CD4-positive, alpha-beta T cell (primary cell): Measurements from ENCODE around the gene EYA2. TPM values are rescaled to one million over a fixed set of nuclear protein-coding genes. Genes with fewer than 3 reads are reported as not detected.

Experiments
- ATAC-seq: fragments of 200-7000 bp; cut with Tn5 transposase; one replicate; pipeline ENCODE4 v1.10.0; 2022; ENCODE audit warnings: mild to moderate bottlenecking; ENCODE audit not compliant: poor library complexity
- CTCF ChIA-PET: fragments of 350-600 bp; sonication (Branson Sonifier 250); formaldehyde crosslinking; loops from one replicate; lab custom pipeline; 2021; ENCODE audit warnings: antibody characterized with exemption, inconsistent platforms; lab: Charles Lee
- POLR2A ChIA-PET: fragments of 350-600 bp; sonication (Branson Sonifier 250); formaldehyde crosslinking; loops from one replicate; lab custom pipeline; 2021; ENCODE audit warnings: antibody characterized with exemption, inconsistent platforms; lab: Charles Lee
- DNase-seq, 14 experiments: peaks; one replicate each; pipeline ENCODE4 v3.0.0-alpha.2; 2013 to 2020; ENCODE audit warnings: mixed read lengths in 2 of 14
- H3K27ac ChIP-seq, 2 donors: one replicate each; pipeline versions ENCODE4 v1.5.1 to v1.7.0; 2013; ENCODE audit warnings: low read length in 2 of 2, low read depth in 1 of 2, mild to moderate bottlenecking in 1 of 2
- H3K27me3 ChIP-seq, 2 experiments: 1 replicate in 1 of 2; 2 replicates in 1 of 2; pipeline versions ENCODE4 v1.6.1 to v1.7.0; 2013; ENCODE audit warnings: low read length in 2 of 2, control low read depth in 1 of 2, mild to moderate bottlenecking in 1 of 2, moderate library complexity in 1 of 2; ENCODE audit not compliant: insufficient read depth in 2 of 2, control insufficient read depth in 1 of 2
- H3K36me3 ChIP-seq: one replicate; pipeline ENCODE4 v1.6.1; 2013; ENCODE audit warnings: low read length, control low read depth; ENCODE audit not compliant: insufficient read depth
- H3K4me1 ChIP-seq: one replicate; pipeline ENCODE4 v1.6.1; 2013; ENCODE audit warnings: low read length, control low read depth; ENCODE audit not compliant: insufficient read depth
- H3K4me3 ChIP-seq: one replicate; pipeline ENCODE4 v1.5.1; 2013; ENCODE audit warnings: mild to moderate bottlenecking, low read length, moderate library complexity
- H3K9me3 ChIP-seq, 2 experiments: 1 replicate in 1 of 2; 2 replicates in 1 of 2; pipeline versions ENCODE4 v1.6.1 to v1.7.0; 2013; ENCODE audit warnings: low read length in 2 of 2, mild to moderate bottlenecking in 2 of 2, control low read depth in 1 of 2, moderate library complexity in 1 of 2; ENCODE audit not compliant: control insufficient read depth in 1 of 2, insufficient read depth in 1 of 2
- H3K27ac Mint-ChIP-seq: one replicate; pipeline ENCODE4 v1.8.0; 2020; ENCODE audit warnings: mixed read lengths
- H3K27me3 Mint-ChIP-seq: one replicate; pipeline ENCODE4 v1.8.0; 2021; ENCODE audit warnings: mixed read lengths
- H3K36me3 Mint-ChIP-seq: one replicate; pipeline ENCODE4 v1.8.0; 2021; ENCODE audit warnings: low read depth, mixed read lengths
- H3K4me1 Mint-ChIP-seq: one replicate; pipeline ENCODE4 v1.8.0; 2021; ENCODE audit warnings: low read depth, mixed read lengths
- H3K4me3 Mint-ChIP-seq: one replicate; pipeline ENCODE4 v1.8.0; 2020; ENCODE audit warnings: mild to moderate bottlenecking, mixed read lengths
- H3K9me3 Mint-ChIP-seq: one replicate; pipeline ENCODE4 v1.8.0; 2020; ENCODE audit warnings: mixed read lengths
- intact Hi-C, 2 experiments: fragments of 100-400 bp; cut with DNase I in 1 of 2; cut with micrococcal nuclease in 1 of 2; formaldehyde crosslinking; loops; one replicate each; pipeline versions ENCODE4 v1.15.1 to v1.9.0; 2023 to 2025; cut with DNase I, micrococcal nuclease
- total RNA-seq, 174 experiments: library from RNA in 2 of 174; stranded (reverse) in 2 of 174; gene quantifications; one replicate each; pipeline ENCODE4 v1.2.3 and lab custom pipeline; 2021 to 2026
- TF ChIP-seq, protein P1 (sequence below): fragments of 200-600 bp; IDR thresholded peaks from one replicate; pipeline ENCODE4 v1.8.0; 2022; ENCODE audit warnings: antibody characterized with exemption, mild to moderate bottlenecking

Gene EYA2
- total RNA-seq, 2 experiments from 2014 or later: not detected

DNA sequence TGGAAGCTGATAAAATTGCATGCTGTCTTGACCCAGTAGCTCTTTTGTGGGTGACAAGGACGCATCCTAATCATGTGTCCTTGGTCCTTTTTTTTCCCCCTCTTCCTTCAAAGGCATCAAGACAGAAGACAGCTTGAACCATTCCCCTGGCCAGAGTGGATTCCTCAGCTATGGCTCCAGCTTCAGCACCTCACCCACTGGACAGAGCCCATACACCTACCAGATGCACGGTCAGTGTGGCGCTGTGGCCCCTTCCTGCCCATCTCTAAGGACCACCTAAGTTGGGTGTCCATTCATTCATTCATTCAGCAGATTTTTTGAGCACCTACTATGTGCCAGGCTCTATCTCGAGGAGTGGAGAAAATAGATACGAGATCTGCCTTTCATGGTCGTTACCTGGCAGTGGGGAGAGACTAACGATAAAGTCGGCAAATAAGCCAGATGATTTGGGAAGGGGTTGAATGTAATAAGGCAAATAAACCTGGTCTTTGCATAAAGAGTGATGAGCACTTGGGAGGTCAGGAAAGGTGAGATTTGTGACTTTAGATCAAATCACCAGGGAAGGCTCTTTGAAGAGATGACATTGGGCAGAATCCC is 121.5 kb downstream of the EYA2 start:
- TF ChIP-seq, protein P1, sequence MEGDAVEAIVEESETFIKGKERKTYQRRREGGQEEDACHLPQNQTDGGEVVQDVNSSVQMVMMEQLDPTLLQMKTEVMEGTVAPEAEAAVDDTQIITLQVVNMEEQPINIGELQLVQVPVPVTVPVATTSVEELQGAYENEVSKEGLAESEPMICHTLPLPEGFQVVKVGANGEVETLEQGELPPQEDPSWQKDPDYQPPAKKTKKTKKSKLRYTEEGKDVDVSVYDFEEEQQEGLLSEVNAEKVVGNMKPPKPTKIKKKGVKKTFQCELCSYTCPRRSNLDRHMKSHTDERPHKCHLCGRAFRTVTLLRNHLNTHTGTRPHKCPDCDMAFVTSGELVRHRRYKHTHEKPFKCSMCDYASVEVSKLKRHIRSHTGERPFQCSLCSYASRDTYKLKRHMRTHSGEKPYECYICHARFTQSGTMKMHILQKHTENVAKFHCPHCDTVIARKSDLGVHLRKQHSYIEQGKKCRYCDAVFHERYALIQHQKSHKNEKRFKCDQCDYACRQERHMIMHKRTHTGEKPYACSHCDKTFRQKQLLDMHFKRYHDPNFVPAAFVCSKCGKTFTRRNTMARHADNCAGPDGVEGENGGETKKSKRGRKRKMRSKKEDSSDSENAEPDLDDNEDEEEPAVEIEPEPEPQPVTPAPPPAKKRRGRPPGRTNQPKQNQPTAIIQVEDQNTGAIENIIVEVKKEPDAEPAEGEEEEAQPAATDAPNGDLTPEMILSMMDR: no peak
- H3K4me1 ChIP-seq: no peaks in the 10 kb centered on the region
- ATAC-seq: no peak
- Mint-ChIP-seq H3K9me3 (no peaks in the 10 kb centered on the region), H3K27me3 (peaks cover 18% of the 10 kb centered on the region), H3K36me3 (no peaks in the 10 kb centered on the region), H3K27ac (no peak overlapping the region), H3K4me3 (no peak overlapping the region), H3K4me1 (no peaks in the 10 kb centered on the region)
- POLR2A ChIA-PET: no interaction called here
- no peaks in the 10 kb centered on the region for H3K9me3 ChIP-seq
- CTCF ChIA-PET: no interaction called here
- no peak overlapping the region for H3K4me3 ChIP-seq
- no peaks in the 10 kb centered on the region for H3K36me3 ChIP-seq
- DNase-seq: no peak
- H3K27me3 ChIP-seq: no peaks in the 10 kb centered on the region
- no peak overlapping the region for H3K27ac ChIP-seq
- intact Hi-C loops: no loop called here

DNA sequence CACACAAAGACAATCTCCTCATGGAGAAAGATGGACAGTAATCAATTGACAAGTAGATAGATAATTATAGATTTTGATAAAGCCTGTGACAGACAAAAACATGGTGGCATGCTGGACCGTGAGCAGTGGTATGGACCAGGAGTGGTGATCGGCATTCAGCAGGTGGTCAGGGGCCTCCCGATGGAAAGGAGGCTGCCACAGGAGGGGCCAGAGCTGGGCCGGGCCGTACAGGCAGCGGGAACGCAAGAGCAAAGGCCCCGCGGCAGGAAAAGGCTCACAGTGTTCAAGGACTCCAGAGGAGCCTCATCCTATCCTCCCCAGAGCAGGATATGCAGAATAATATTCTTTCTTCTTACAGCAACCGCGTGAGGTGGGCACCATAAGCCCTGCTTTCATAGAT is 123.7 kb downstream of the EYA2 start:
- H3K27me3 ChIP-seq: no peaks in the 10 kb centered on the region
- no peaks in the 10 kb centered on the region for H3K9me3 ChIP-seq
- H3K4me1 Mint-ChIP-seq: no peaks in the 10 kb centered on the region
- peaks cover 13% of the 10 kb centered on the region for H3K27me3 Mint-ChIP-seq
- no peak for ATAC-seq
- H3K4me3 Mint-ChIP-seq: no peak overlapping the region
- CTCF ChIA-PET: no interaction called here
- POLR2A ChIA-PET: no interaction called here
- DNase-seq: no peak
- no peak overlapping the region for H3K27ac ChIP-seq
- no peaks in the 10 kb centered on the region for H3K4me1 ChIP-seq
- no peaks in the 10 kb centered on the region for H3K9me3 Mint-ChIP-seq
- intact Hi-C loops: no loop called here
- TF ChIP-seq, protein P1: no peak
- H3K36me3 ChIP-seq: no peaks in the 10 kb centered on the region
- no peak overlapping the region for H3K27ac Mint-ChIP-seq
- H3K36me3 Mint-ChIP-seq: no peaks in the 10 kb centered on the region
- H3K4me3 ChIP-seq: no peak overlapping the region

DNA sequence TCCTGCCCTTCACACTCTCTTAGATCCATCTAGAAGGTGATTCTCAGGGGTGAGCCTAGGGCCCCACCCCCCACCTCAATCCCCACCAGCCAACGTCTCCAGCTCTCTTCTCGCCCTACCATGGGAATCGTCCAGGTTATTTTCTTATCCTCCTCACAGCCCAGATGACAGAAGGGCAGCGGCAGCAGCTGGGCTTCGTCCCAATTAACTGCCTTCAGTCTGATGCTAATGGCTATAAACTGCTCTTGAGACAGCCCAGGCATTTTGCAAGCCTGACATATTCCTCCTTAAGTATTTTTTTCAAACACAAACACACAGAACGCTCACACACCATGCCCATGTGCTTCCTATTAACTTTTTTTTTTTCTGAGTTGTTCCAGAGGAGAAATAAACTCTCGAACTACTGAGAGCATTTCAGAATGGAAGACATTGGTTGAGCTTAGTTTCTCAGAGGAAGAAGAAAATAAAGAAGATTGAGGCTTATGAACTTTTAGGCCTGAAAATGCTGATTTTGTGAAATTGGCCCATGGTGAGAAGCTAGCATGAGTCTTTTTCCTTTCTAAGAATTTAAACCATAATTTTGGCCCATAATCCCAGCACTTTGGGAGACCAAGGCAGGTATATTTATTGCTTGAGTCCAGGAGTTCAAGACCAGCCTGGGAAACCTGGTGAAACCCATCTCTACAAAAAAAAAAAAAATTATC is 124.6 kb downstream of the EYA2 start:
- intact Hi-C loops: no loop called here
- no peak overlapping the region for H3K27ac Mint-ChIP-seq

More for the DNA sequence above, 124.6 kb downstream of the EYA2 start:
- H3K27me3 Mint-ChIP-seq: peaks cover 12% of the 10 kb centered on the region
- H3K4me1 Mint-ChIP-seq: no peaks in the 10 kb centered on the region
- H3K4me1 ChIP-seq: no peaks in the 10 kb centered on the region
- H3K36me3 Mint-ChIP-seq: no peaks in the 10 kb centered on the region
- no peaks in the 10 kb centered on the region for H3K27me3 ChIP-seq
- TF ChIP-seq, protein P1: no peak
- H3K4me3 ChIP-seq: no peak overlapping the region
- H3K9me3 Mint-ChIP-seq: no peaks in the 10 kb centered on the region
- CTCF ChIA-PET: no interaction called here
- H3K4me3 Mint-ChIP-seq: no peak overlapping the region
- H3K36me3 ChIP-seq: no peaks in the 10 kb centered on the region
- no peaks in the 10 kb centered on the region for H3K9me3 ChIP-seq
- no peak for DNase-seq
- no peak for ATAC-seq
- no peak overlapping the region for H3K27ac ChIP-seq
- POLR2A ChIA-PET: no interaction called here
